ENCODE data around the gene ATAT1.

Gene ATAT1

GRCh38 chr6:30664994-30665767 is 38.5 kb downstream of the ATAT1 start:
- no peak for TF ChIP-seq CTCF (IDR thresholded peaks at IDR 0.05)

DNA sequence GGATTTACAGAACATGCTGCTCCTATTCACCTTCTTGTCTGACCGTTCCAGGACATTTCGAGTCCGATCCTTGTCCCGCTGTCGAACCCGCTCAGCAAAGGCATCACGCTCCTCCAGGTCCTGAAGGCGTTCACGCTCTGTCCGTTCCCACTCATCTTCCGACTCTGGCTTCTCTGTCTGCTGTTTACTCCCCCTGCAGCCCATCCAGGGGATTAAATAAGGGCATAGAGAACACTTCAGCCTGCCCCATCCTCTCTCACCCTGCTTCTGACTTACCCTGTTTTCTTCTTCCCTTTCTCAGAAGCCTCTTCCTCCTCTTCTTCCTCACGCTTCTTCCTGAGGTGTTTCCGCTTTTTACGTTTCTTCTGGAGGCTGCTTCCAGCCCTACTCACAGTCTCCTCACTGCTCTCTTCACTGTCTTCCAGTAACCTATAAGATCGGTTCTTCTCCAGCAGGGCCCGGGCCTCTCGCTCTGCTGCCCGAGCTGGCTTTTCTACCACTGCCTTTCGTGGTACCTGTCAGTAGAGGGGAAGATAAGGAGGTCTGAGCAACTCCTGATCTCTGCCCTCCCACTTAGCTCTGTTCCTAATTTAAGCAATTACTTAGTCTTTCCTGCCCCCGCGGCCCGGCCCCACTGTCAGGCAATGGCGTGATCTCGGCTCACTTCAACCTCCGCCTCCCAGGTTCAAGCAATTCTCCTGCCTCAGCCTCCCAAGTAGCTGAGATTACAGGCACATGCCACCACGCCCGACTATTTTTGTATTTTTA is 44.3 kb downstream of the ATAT1 start:
- TF ChIP-seq CTCF (IDR thresholded peaks at IDR 0.05), result no peak

DNA sequence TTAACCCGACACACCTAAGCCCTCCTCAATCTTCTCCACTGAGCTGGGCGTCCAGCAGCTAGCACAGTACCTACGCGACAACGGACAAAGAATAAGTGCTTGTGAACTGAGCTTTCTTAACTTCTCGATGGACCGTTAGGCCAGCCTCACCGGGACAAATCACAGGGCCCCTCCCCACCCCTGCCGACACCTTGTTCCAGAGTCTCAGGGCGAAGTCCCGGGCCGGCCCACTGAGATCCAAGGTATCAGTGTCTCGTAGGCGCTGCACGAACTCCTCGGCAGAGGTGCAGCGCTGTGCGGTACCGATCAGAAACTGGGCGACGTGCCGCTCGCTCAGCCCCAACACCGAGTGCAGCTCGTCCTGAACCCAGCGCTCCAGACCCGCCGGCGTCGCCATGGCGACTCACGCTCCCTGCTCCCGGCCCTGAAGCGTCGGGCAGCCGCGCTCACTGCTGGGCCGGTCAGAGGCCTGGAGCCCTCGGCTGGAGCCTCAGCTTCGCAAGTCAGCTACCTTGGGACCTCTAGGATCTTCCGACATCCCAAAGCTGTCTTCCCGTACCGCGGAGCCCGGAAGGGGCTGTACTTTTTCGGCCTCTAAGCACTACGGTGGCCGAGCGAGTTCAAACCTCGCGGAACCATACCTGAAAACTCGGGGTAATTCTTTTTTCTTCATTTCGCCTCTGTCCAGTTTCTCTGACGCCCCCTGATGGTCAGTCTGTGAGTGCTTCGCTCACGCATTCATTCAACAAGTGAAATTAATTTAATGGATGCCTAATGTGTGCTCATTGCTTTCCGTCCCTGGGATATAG is 46.0 kb downstream of the ATAT1 start, which contains the start of gene DHX16:
Gene DHX16 (minus strand): TSS at position 562 of the 809 bp plus-strand sequence. CDS start 165 bp downstream, at position 397.
- peak; percentile 83 for TF ChIP-seq CTCF (IDR thresholded peaks at IDR 0.05)

DNA sequence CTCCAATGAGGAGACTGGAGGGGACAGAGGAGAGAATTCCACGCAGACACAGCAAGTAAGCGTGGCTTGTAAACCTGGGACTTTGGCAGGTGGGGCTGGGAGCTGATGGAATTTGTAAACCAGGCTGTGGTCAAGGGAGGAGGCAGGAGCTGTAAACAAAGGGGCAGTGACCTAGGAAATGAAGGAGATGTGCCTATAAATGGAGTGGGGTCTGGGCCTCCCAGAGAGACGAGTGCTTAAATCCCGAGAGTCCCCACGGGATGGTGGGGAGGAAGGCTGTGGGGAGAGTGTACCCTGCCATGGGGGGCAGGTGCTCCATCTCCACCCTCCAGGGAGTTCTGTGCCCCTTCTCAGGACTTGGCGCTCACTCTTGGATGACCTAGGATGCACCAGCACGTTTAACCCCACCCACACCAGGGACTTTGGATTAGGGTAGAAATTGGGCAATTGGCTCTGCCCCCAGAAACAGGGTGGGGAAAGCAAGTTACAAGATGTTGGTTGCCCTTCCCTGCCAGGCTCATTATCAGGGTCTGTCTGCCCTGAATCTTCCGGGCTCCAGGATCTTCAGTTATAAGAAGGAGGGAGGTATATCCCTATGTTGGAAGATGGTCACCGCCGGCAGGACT is 50.1 kb downstream of the ATAT1 start:
- TF ChIP-seq CTCF (IDR thresholded peaks at IDR 0.05), result no peak

DNA sequence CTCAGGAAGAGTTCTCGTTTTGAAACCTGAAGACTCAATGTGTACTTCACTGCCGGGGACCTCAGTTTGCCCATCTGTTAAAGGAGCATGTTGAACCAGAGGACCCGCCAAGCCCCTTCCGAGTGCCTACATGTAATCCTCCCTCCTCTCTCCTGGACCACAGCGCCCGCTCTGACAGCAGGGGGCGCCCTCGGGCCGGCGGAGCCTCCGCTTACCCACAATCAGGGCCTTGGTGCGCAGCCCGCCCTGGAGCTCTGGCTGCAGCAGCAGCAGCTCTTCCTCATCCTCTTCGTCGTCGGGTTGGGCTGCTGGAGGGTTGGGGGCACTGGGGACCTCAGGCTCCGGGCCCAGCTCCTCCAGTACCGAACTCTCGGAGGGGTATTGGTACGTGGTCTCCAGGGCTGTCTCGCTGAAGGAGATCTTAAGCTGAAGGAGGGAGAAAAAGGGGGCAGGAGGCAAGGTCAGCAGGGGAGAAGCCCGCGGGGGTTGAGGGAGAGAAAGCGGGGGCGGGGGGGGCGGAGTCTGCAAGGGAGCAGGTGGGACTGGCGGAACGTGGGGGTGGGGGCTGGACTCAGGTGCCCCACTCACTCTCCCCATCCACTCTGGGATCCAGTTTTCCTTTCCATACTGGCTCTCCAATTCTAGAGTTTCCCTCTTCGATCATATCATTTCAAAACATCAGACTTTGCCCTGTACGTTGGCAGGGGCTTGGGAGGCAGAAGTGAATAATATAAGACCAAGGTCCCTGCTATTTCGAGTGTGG is 52.5 kb downstream of the ATAT1 start:
- TF ChIP-seq CTCF (IDR thresholded peaks at IDR 0.05), result peak; percentile 89

- TF ChIP-seq CTCF (IDR thresholded peaks at IDR 0.05), result no peak
Measured at GRCh38 chr6:30679765-30680535, 53.3 kb downstream of the ATAT1 start.

Measured in LNCAP (cell line).